K562 (cell line): ENCODE results near the gene MICAL2. TPM values are rescaled to one million over a fixed set of nuclear protein-coding genes. Genes with fewer than 3 reads are reported as not detected.

Source experiments
- ATAC-seq: fragments of 200-7000 bp; cut with Tn5 transposase; 3 replicates; pipeline ENCODE4 v1.9.1; 2020; ENCODE audit warnings: moderate library complexity
- BruUV-seq: library from RNA; stranded (reverse); fragments of 400-500 nt; replicated peaks from 2 replicates; lab custom pipeline; 2021; lab: Mats Ljungman, UMichigan
- CTCF ChIA-PET: fragments of 300-600 bp; formaldehyde crosslinking; extraction: SDS; loops from one replicate; lab custom pipeline; 2021; ENCODE audit warnings: low intra/inter-chr PET ratio; lab: Yijun Ruan, JAX
- POLR2A ChIA-PET: fragments of 300-600, 350-650 bp; sonication (Branson Sonifier 250); formaldehyde crosslinking; extraction: SDS; loops from one replicate; lab custom pipeline; 2021; ENCODE audit warnings: antibody characterized with exemption, inconsistent platforms; lab: Yijun Ruan, JAX
- DNase-seq, 4 experiments: peaks; one replicate each; pipeline versions ENCODE4 v3.0.0 to v3.0.0-alpha.2; 2011 to 2018; ENCODE audit warnings: low spot score in 3 of 4, mixed read lengths in 3 of 4; ENCODE audit errors: extremely low read depth in 1 of 4
- FAIRE-seq: peaks from 2 replicates; lab custom pipeline; 2011; peaks lifted over from hg19 to GRCh38; lab: Jason Lieb, UNC
- H2AFZ ChIP-seq: 2 replicates; pipeline ENCODE4 v1.6.0; 2011; ENCODE audit warnings: low read depth, low read length, control low read depth, inconsistent platforms
- H3K27ac ChIP-seq: fragments of 200-600 bp; 3 replicates; pipeline ENCODE4 v1.8.0; 2011; ENCODE audit warnings: low read depth, mild to moderate bottlenecking, control low read depth, inconsistent platforms, low read length, moderate library complexity, mixed read lengths; ENCODE audit errors: extremely low read depth
- H3K27me3 ChIP-seq, 2 experiments: fragments of 300-600 bp in 1 of 2; 2 replicates in 1 of 2; 3 replicates in 1 of 2; pipeline versions ENCODE4 v1.6.0 to v1.8.0; 2011; ENCODE audit warnings: inconsistent platforms in 2 of 2, low read length in 2 of 2, mild to moderate bottlenecking in 1 of 2, mixed read lengths in 1 of 2, moderate library complexity in 1 of 2; ENCODE audit not compliant: control insufficient read depth in 2 of 2, insufficient read depth in 2 of 2
- H3K36me3 ChIP-seq: fragments of 300-600 bp; 3 replicates; pipeline ENCODE4 v1.8.0; 2011; ENCODE audit warnings: mild to moderate bottlenecking, low read length, inconsistent platforms; ENCODE audit not compliant: control insufficient read depth, insufficient read depth
- H3K4me1 ChIP-seq, 2 experiments: fragments of 200-600 bp in 1 of 2; replicated peaks in 1 of 2; 2 replicates in 1 of 2; 3 replicates in 1 of 2; pipeline versions ENCODE4 v1.5.1 to v1.8.0; 2011; ENCODE audit warnings: inconsistent platforms in 2 of 2, low read length in 2 of 2, mild to moderate bottlenecking in 1 of 2, mixed read lengths in 1 of 2, moderate library complexity in 1 of 2; ENCODE audit not compliant: control insufficient read depth in 2 of 2, insufficient read depth in 2 of 2
- H3K4me2 ChIP-seq: 2 replicates; pipeline ENCODE4 v1.6.1; 2011; ENCODE audit warnings: low read length, control low read depth, inconsistent platforms, mixed read lengths; ENCODE audit not compliant: insufficient read depth
- H3K4me3 ChIP-seq: fragments of 200-600 bp; sonication (generic), shearing (Covaris generic); 2 replicates; pipeline ENCODE4 v1.5.1; 2016; ENCODE audit warnings: control low read depth, inconsistent platforms
- H3K79me2 ChIP-seq: fragments of 200-600 bp; 3 replicates; pipeline ENCODE4 v1.8.0; 2011; ENCODE audit warnings: low read length, inconsistent platforms; ENCODE audit not compliant: control insufficient read depth, insufficient read depth
- H3K9ac ChIP-seq, 2 experiments: 2 replicates each; pipeline versions ENCODE4 v1.6.0 to v1.6.1; 2011; ENCODE audit warnings: low read depth in 2 of 2, low read length in 2 of 2, control low read depth in 1 of 2, inconsistent platforms in 1 of 2, mild to moderate bottlenecking in 1 of 2, mixed read lengths in 1 of 2; ENCODE audit not compliant: insufficient read depth in 1 of 2
- H3K9me1 ChIP-seq: one replicate; pipeline ENCODE4 v1.6.0; 2011; ENCODE audit warnings: inconsistent platforms, mild to moderate bottlenecking, low read length, moderate library complexity; ENCODE audit not compliant: control insufficient read depth, insufficient read depth
- H3K9me3 ChIP-seq: replicated peaks from 2 replicates; pipeline ENCODE4 v1.5.1; 2011; ENCODE audit warnings: low read depth, low read length, inconsistent platforms; ENCODE audit not compliant: control insufficient read depth, insufficient read depth
- H4K20me1 ChIP-seq: replicated peaks from 2 replicates; pipeline ENCODE4 v1.6.1; 2011; ENCODE audit warnings: low read length, inconsistent platforms, mixed read lengths; ENCODE audit not compliant: control insufficient read depth, insufficient read depth
- ATF1 ChIP-seq, 2 experiments: fragments of 450-650 bp in 1 of 2; IDR thresholded peaks; 2 replicates each; pipeline ENCODE4 v1.6.1; 2016; ENCODE audit warnings: missing compliant biosample characterization in 1 of 2, missing genetic modification characterization in 1 of 2
- CBX3 ChIP-seq, 2 experiments: IDR thresholded peaks; 1 replicate in 1 of 2; 2 replicates in 1 of 2; pipeline ENCODE4 v1.6.1; 2012; ENCODE audit warnings: inconsistent platforms in 2 of 2, low read length in 2 of 2, borderline replicate concordance in 1 of 2, control low read depth in 1 of 2
- EHMT2 ChIP-seq: fragments of 450-650 bp; IDR thresholded peaks from 2 replicates; pipeline ENCODE4 v1.6.1; 2018; ENCODE audit warnings: antibody characterized with exemption
- GATA2 ChIP-seq: sonication (generic); formaldehyde crosslinking; IDR thresholded peaks from 2 replicates; pipeline ENCODE4 v1.4.0; 2020; ENCODE audit warnings: mild to moderate bottlenecking, missing genetic modification reagents
- ZNF41 ChIP-seq: fragments of 250-450 bp; sonication (Bioruptor Pico); conservative IDR thresholded peaks from 2 replicates; pipeline ENCODE4 v1.4.0; 2020; ENCODE audit warnings: mild to moderate bottlenecking
- WGBS: fragments of 100-300 bp; shearing (Covaris generic); methylation state at CpG from one replicate; pipeline ENCODE4 v1.1.6; 2016; ENCODE audit warnings: low coverage, mixed read lengths; ENCODE audit not compliant: insufficient coverage; ENCODE audit errors: missing lambda C conversion rate; 5-methylcytosine and 5-hydroxymethylcytosine counted together
- in situ Hi-C: fragments of 300-500 bp; cut with MboI; formaldehyde crosslinking; loops from 4 replicates; pipeline ENCODE4 v1.15.0; 2018; ENCODE audit warnings: inconsistent platforms, mixed read lengths
- intact Hi-C: fragments of 100-400 bp; cut with micrococcal nuclease; formaldehyde crosslinking; loops from 2 replicates; pipeline ENCODE4 v1.14.2; 2022
- polyA plus RNA-seq, 8 experiments: library from polyadenylated mRNA; depleted of rRNA in 4 of 8; stranded (reverse) in 5 of 8; unstranded in 3 of 8; fragments of >200 nt; fragmentation: Nextera tagmentation in 2 of 8; fragmentation: Illumina TruSeq in 1 of 8; extraction: Ambion mirVana in 2 of 8; extraction: Trizol in 1 of 8; gene quantifications; 2 replicates each; pipeline versions ENCODE4 v1.2.1 to v1.2.3, GENCODE V29; 2011 to 2014; ENCODE audit warnings: inconsistent platforms in 1 of 8, missing spikeins in 1 of 8
- total RNA-seq, 7 experiments: library from RNA; depleted of rRNA in 6 of 7; stranded (reverse); fragments of >200 nt in 6 of 7; fragmentation: Illumina TruSeq in 2 of 7; extraction: Trizol in 2 of 7; gene quantifications; 2 replicates each; pipeline versions ENCODE4 v1.2.1 to v1.2.3, GENCODE V29; 2011 to 2021; ENCODE audit warnings: low replicate concordance in 1 of 7
- TF ChIP-seq, protein P1 (sequence below), 2 experiments: fragments of 150-350 bp in 1 of 2; IDR thresholded peaks; 2 replicates each; pipeline ENCODE4 v1.6.1; 2012 to 2016; ENCODE audit warnings: low read depth in 2 of 2, low read length in 2 of 2, mild to moderate bottlenecking in 1 of 2, moderate library complexity in 1 of 2
- TF ChIP-seq, protein P2 (sequence below): sonication (generic); formaldehyde crosslinking; IDR thresholded peaks from 2 replicates; pipeline ENCODE4 v1.8.1; 2023; ENCODE audit warnings: mild to moderate bottlenecking, missing genetic modification reagents

MICAL2 gene
- total and polyA plus RNA-seq, 9 of the 15 experiments (the other 6 are each of a cell fraction or from before 2014, with no cell fraction given) = 4.7 to 64.2 (median 33.6) TPM

GRCh38 chr11:12073886-12074285 lies 36.5 kb upstream of the MICAL2 start (continued):
- TF ChIP-seq GATA2 (CRISPR knock-in tag) = no peak
- TF ChIP-seq, protein P1, sequence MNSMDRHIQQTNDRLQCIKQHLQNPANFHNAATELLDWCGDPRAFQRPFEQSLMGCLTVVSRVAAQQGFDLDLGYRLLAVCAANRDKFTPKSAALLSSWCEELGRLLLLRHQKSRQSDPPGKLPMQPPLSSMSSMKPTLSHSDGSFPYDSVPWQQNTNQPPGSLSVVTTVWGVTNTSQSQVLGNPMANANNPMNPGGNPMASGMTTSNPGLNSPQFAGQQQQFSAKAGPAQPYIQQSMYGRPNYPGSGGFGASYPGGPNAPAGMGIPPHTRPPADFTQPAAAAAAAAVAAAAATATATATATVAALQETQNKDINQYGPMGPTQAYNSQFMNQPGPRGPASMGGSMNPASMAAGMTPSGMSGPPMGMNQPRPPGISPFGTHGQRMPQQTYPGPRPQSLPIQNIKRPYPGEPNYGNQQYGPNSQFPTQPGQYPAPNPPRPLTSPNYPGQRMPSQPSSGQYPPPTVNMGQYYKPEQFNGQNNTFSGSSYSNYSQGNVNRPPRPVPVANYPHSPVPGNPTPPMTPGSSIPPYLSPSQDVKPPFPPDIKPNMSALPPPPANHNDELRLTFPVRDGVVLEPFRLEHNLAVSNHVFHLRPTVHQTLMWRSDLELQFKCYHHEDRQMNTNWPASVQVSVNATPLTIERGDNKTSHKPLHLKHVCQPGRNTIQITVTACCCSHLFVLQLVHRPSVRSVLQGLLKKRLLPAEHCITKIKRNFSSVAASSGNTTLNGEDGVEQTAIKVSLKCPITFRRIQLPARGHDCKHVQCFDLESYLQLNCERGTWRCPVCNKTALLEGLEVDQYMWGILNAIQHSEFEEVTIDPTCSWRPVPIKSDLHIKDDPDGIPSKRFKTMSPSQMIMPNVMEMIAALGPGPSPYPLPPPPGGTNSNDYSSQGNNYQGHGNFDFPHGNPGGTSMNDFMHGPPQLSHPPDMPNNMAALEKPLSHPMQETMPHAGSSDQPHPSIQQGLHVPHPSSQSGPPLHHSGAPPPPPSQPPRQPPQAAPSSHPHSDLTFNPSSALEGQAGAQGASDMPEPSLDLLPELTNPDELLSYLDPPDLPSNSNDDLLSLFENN (IDR thresholded peaks at IDR 0.05; ENCODE audit: low read depth in 2 of 2, low read length in 2 of 2) = no peak
- TF ChIP-seq CBX3 (IDR thresholded peaks at IDR 0.05; ENCODE audit: borderline replicate concordance in 1 of 2, low read length in 2 of 2) = no peak

GRCh38 chr11:12074529-12075195 lies 35.7 kb upstream of the MICAL2 start:
- TF ChIP-seq EHMT2 (no peak), ATF1 (CRISPR knock-in tag; IDR thresholded peaks at IDR 0.05) (no peak), ATF1 (tag; IDR thresholded peaks at IDR 0.05) (no peak), ZNF41 (CRISPR knock-in tag) (no peak)
- TF ChIP-seq, protein P2, sequence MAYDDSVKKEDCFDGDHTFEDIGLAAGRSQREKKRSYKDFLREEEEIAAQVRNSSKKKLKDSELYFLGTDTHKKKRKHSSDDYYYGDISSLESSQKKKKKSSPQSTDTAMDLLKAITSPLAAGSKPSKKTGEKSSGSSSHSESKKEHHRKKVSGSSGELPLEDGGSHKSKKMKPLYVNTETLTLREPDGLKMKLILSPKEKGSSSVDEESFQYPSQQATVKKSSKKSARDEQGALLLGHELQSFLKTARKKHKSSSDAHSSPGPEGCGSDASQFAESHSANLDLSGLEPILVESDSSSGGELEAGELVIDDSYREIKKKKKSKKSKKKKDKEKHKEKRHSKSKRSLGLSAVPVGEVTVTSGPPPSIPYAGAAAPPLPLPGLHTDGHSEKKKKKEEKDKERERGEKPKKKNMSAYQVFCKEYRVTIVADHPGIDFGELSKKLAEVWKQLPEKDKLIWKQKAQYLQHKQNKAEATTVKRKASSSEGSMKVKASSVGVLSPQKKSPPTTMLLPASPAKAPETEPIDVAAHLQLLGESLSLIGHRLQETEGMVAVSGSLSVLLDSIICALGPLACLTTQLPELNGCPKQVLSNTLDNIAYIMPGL (CRISPR knock-in tag) = no peak
- in situ Hi-C loops = no loop called here
- Histone ChIP-seq H3K36me3 (no peaks in the 10 kb centered on the region), H3K79me2 (no peaks in the 10 kb centered on the region), H3K4me2 (no peak overlapping the region), H3K9me3 (no peaks in the 10 kb centered on the region), H3K9ac (no peak overlapping the region), H3K27me3 (peaks cover 32 to 58% of the 10 kb centered on the region in 2 experiments), H3K27ac (no peak overlapping the region), H3K4me1 (no peaks in the 10 kb centered on the region; a peak in 1 of 5 replicates), H3K4me3 (no peak overlapping the region), H2AFZ (no peak overlapping the region), H3K9me1 (no peaks in the 10 kb centered on the region), H4K20me1 (0 out of 2 replicates have a peak, but pooled peaks cover 3% of the 10 kb centered on the region)
- no peak for DNase-seq
- CTCF ChIA-PET = no interaction called here
- intact Hi-C loops = no loop called here
- POLR2A ChIA-PET = interaction anchor here (0.6 kb wide), 1 partner anchor 15 kb away, joined by 3 read pairs; no protein-coding TSS in a partner anchor
- 9% methylated on average over 6 of the region's 6 CpGs for WGBS
- no peak for ATAC-seq
- FAIRE-seq = no peak
- BruUV-seq = no TSS peak
